ENCODE data around the gene ZSCAN2. TPM values are rescaled to one million over a fixed set of nuclear protein-coding genes. Genes with fewer than 3 reads are reported as not detected.
"Not testable (repeated sequence)": the region's sequence is repeated elsewhere in the genome, so short reads cannot be mapped to it uniquely, and the experiment has no call there.

The ZSCAN2 gene
- 10 to 100 TPM in 1 of 4 donors, 1 to 10 TPM in 2, under 1 TPM in 1; 0.59 to 30.0 (median 5.3) TPM for total RNA-seq

- intact Hi-C loops (cut with DNase I; ENCODE audit: low total_unique reads), result loop anchor here (10.0 kb wide), 1 partner anchor 54 kb away; the partner anchor contains the start of genes NMB and WDR73
- peak within 1 kb of the TSS; percentile 75 to 94 for H3K4me3 ChIP-seq
- no peaks in the 10 kb centered on the region for H3K4me1 ChIP-seq
- no peaks in the 10 kb centered on the region for H3K9me3 ChIP-seq
- H3K36me3 ChIP-seq, result no peaks in the 10 kb centered on the region
- peak within 1 kb of the TSS; percentile 69 to 70 for H3K27ac ChIP-seq
- no peak for TF ChIP-seq CTCF (IDR thresholded peaks at IDR 0.05)
- peak in 1 of 2 donors; percentile 53 for TF ChIP-seq POLR2A (IDR thresholded peaks at IDR 0.05)
- H3K27me3 ChIP-seq, result no peaks in the 10 kb centered on the region
- peak; percentile 94 for DNase-seq
Measured at GRCh38 chr15:84600687-84601554, at the start of gene ZSCAN2. Gene ZSCAN2, plus strand, starts transcription at chr15:84601009. Its CDS starts 2,919 bp downstream, at chr15:84603928.

- intact Hi-C loops (cut with DNase I; ENCODE audit: low total_unique reads); H3K4me3 ChIP-seq; DNase-seq; H3K9me3 ChIP-seq; H3K36me3 ChIP-seq; H3K27ac ChIP-seq; H3K27me3 ChIP-seq; H3K4me1 ChIP-seq: not testable (repeated sequence)
Measured at GRCh38 chr15:84551624-84552023, 49.2 kb upstream of the ZSCAN2 start.

GRCh38 chr15:84552896-84553295 is 47.9 kb upstream of the ZSCAN2 start:
- Histone ChIP-seq H3K4me1 (no peaks in the 10 kb centered on the region), H3K27me3 (no peaks in the 10 kb centered on the region), H3K9me3 (no peaks in the 10 kb centered on the region), H3K27ac (no peak overlapping the region), H3K36me3 (no peaks in the 10 kb centered on the region), H3K4me3 (no peak overlapping the region)
- no peak for DNase-seq
- intact Hi-C loops (cut with DNase I; ENCODE audit: low total_unique reads), result no loop called here
- TF ChIP-seq CTCF (IDR thresholded peaks at IDR 0.05), result no peak
- no peak for TF ChIP-seq POLR2A (IDR thresholded peaks at IDR 0.05)

- DNase-seq; H3K36me3 ChIP-seq; H3K4me3 ChIP-seq; intact Hi-C loops (cut with DNase I; ENCODE audit: low total_unique reads); H3K4me1 ChIP-seq; H3K27me3 ChIP-seq; H3K27ac ChIP-seq; H3K9me3 ChIP-seq: not testable (repeated sequence)
Measured at GRCh38 chr15:84556690-84557089, 44.1 kb upstream of the ZSCAN2 start.

- H3K27me3 ChIP-seq; H3K27ac ChIP-seq; H3K4me3 ChIP-seq; H3K4me1 ChIP-seq; intact Hi-C loops (cut with DNase I; ENCODE audit: low total_unique reads); H3K36me3 ChIP-seq; DNase-seq; H3K9me3 ChIP-seq: not testable (repeated sequence)
Measured at GRCh38 chr15:84568021-84568420, 32.8 kb upstream of the ZSCAN2 start.

- peak overlapping the region; percentile 61 to 71 for H3K4me3 ChIP-seq
- H3K9me3 ChIP-seq, result no peaks in the 10 kb centered on the region
- intact Hi-C loops (cut with DNase I; ENCODE audit: low total_unique reads), result no loop called here
- no peaks in the 10 kb centered on the region for H3K36me3 ChIP-seq
- H3K27me3 ChIP-seq, result no peaks in the 10 kb centered on the region
- DNase-seq, result peak; percentile 49 to 53
- TF ChIP-seq CTCF (IDR thresholded peaks at IDR 0.05) (no peak), POLR2A (IDR thresholded peaks at IDR 0.05) (no peak)
- peak overlapping the region; percentile 94 to 96 for H3K27ac ChIP-seq
- H3K4me1 ChIP-seq, result peaks cover 0 to 5% of the 10 kb centered on the region in 2 donors
Measured at GRCh38 chr15:84570164-84570735, 30.6 kb upstream of the ZSCAN2 start.

Data from uterus (tissue), 4 donors.